Esophagus (tissue), 2 donors: ENCODE data around the gene LAMA3. TPM values are rescaled to one million over a fixed set of nuclear protein-coding genes. Genes with fewer than 3 reads are reported as not detected.

Experiments used
- H3K27ac ChIP-seq, 2 donors: one replicate each; pipeline ENCODE4 v1.5.1; 2013; ENCODE audit warnings: low read depth in 2 of 2, mild to moderate bottlenecking in 2 of 2, inconsistent platforms in 1 of 2, low read length in 1 of 2, moderate library complexity in 1 of 2
- H3K27me3 ChIP-seq, 2 donors: one replicate each; pipeline ENCODE4 v1.6.1; 2013; ENCODE audit warnings: low read length in 2 of 2, control low read depth in 1 of 2, mild to moderate bottlenecking in 1 of 2; ENCODE audit not compliant: insufficient read depth in 2 of 2, control insufficient read depth in 1 of 2
- H3K36me3 ChIP-seq, 2 donors: one replicate each; pipeline ENCODE4 v1.6.1; 2013; ENCODE audit warnings: low read length in 1 of 2; ENCODE audit not compliant: control insufficient read depth in 2 of 2, insufficient read depth in 2 of 2
- H3K4me1 ChIP-seq, 2 donors: one replicate each; pipeline ENCODE4 v1.6.1; 2013; ENCODE audit warnings: low read length in 1 of 2; ENCODE audit not compliant: control insufficient read depth in 2 of 2, insufficient read depth in 2 of 2
- H3K4me3 ChIP-seq, 2 donors: one replicate each; pipeline ENCODE4 v1.5.1; 2013; ENCODE audit warnings: low read length in 2 of 2, mild to moderate bottlenecking in 2 of 2, low read depth in 1 of 2, moderate library complexity in 1 of 2
- H3K9me3 ChIP-seq, 2 donors: one replicate each; pipeline ENCODE4 v1.6.1; 2013; ENCODE audit warnings: mild to moderate bottlenecking in 2 of 2, low read depth in 1 of 2, low read length in 1 of 2, moderate library complexity in 1 of 2; ENCODE audit not compliant: control insufficient read depth in 2 of 2, insufficient read depth in 1 of 2
- WGBS, 2 donors: extraction: QIAGEN DNeasy Blood & Tissue Kit; methylation state at CpG; one replicate each; pipeline ENCODE4 v1.1.7; 2013; 5-methylcytosine and 5-hydroxymethylcytosine counted together
- polyA plus RNA-seq, 2 donors: library from polyadenylated mRNA; stranded (reverse); fragments of 200-250 nt; gene quantifications; one replicate each; pipeline ENCODE4 v1.2.3, GENCODE V29; 2013
- donor health status: healthy with polysubstance abuse.
- donor health status: Bipolar disorder and iron deficiency.

Gene LAMA3
- polyA plus RNA-seq, 2 donors: 8.0 to 11.5 TPM

- H3K36me3 ChIP-seq: peaks cover 0 to 6% of the 10 kb centered on the region in 2 donors
- 58 to 66% methylated on average over 2 of the region's 2 CpGs for WGBS, 2 donors
These were observed 237.3 kb downstream of the LAMA3 start for GRCh38 chr18:23926571-23926970.

GRCh38 chr18:23927821-23928746 lies 238.8 kb downstream of the LAMA3 start:
- no peaks in the 10 kb centered on the region for H3K27me3 ChIP-seq
- H3K9me3 ChIP-seq: peaks cover 0 to 2% of the 10 kb centered on the region in 2 donors
- WGBS, 2 donors: 75 to 86% methylated on average over 13 of the region's 13 CpGs
- H3K36me3 ChIP-seq: peaks cover 0 to 4% of the 10 kb centered on the region in 2 donors
- H3K4me3 ChIP-seq: no peak overlapping the region
- H3K4me1 ChIP-seq: no peaks in the 10 kb centered on the region
- no peak overlapping the region for H3K27ac ChIP-seq

More at GRCh38 chr18:23926571-23926970, 237.3 kb downstream of the LAMA3 start:
- Histone ChIP-seq H3K4me3 (no peak overlapping the region), H3K9me3 (peaks cover 0 to 2% of the 10 kb centered on the region in 2 donors), H3K27ac (no peak overlapping the region), H3K4me1 (no peaks in the 10 kb centered on the region), H3K27me3 (no peaks in the 10 kb centered on the region)

GRCh38 chr18:23929362-23929930 lies 240.2 kb downstream of the LAMA3 start:
- WGBS, 2 donors: 81 to 86% methylated on average over 5 of the region's 5 CpGs
- no peak overlapping the region for H3K27ac ChIP-seq
- no peaks in the 10 kb centered on the region for H3K27me3 ChIP-seq
- peaks cover 0 to 4% of the 10 kb centered on the region in 2 donors for H3K36me3 ChIP-seq
- H3K9me3 ChIP-seq: no peaks in the 10 kb centered on the region
- H3K4me3 ChIP-seq: no peak overlapping the region
- no peaks in the 10 kb centered on the region for H3K4me1 ChIP-seq

GRCh38 chr18:23930002-23930401 lies 240.7 kb downstream of the LAMA3 start:
- peaks cover 0 to 6% of the 10 kb centered on the region in 2 donors for H3K36me3 ChIP-seq

GRCh38 chr18:23932385-23933067 lies 243.3 kb downstream of the LAMA3 start:
- Histone ChIP-seq H3K4me1 (no peaks in the 10 kb centered on the region), H3K27me3 (no peaks in the 10 kb centered on the region), H3K4me3 (no peak overlapping the region), H3K36me3 (peaks cover 0 to 6% of the 10 kb centered on the region in 2 donors), H3K9me3 (no peaks in the 10 kb centered on the region), H3K27ac (no peak overlapping the region)
- 82 to 90% methylated on average over 8 of the region's 8 CpGs for WGBS, 2 donors

More at GRCh38 chr18:23930002-23930401, 240.7 kb downstream of the LAMA3 start:
- Histone ChIP-seq H3K9me3 (no peaks in the 10 kb centered on the region), H3K27ac (no peak overlapping the region), H3K4me1 (no peaks in the 10 kb centered on the region), H3K4me3 (no peak overlapping the region), H3K27me3 (no peaks in the 10 kb centered on the region)
- WGBS, 2 donors: 97 to 100% methylated on average over 1 of the region's 1 CpG

GRCh38 chr18:23933407-23933806 lies 244.2 kb downstream of the LAMA3 start:
- Histone ChIP-seq H3K27me3 (no peaks in the 10 kb centered on the region), H3K27ac (no peak overlapping the region), H3K4me3 (no peak overlapping the region), H3K4me1 (no peaks in the 10 kb centered on the region), H3K36me3 (peaks cover 0 to 5% of the 10 kb centered on the region in 2 donors), H3K9me3 (no peaks in the 10 kb centered on the region)
- 79 to 90% methylated on average over 1 of the region's 1 CpG for WGBS, 2 donors

- WGBS, 2 donors: 78 to 79% methylated on average over 3 of the region's 3 CpGs
- Histone ChIP-seq H3K9me3 (no peaks in the 10 kb centered on the region), H3K27me3 (no peaks in the 10 kb centered on the region), H3K4me1 (no peaks in the 10 kb centered on the region), H3K36me3 (peaks cover 1 to 10% of the 10 kb centered on the region in 2 donors), H3K4me3 (no peak overlapping the region), H3K27ac (no peak overlapping the region)
These were observed 245.0 kb downstream of the LAMA3 start for GRCh38 chr18:23934252-23934651.

GRCh38 chr18:23934863-23935262 lies 245.6 kb downstream of the LAMA3 start:
- no peak overlapping the region for H3K4me3 ChIP-seq
- H3K27me3 ChIP-seq: no peaks in the 10 kb centered on the region
- peaks cover 3 to 13% of the 10 kb centered on the region in 2 donors for H3K36me3 ChIP-seq
- H3K4me1 ChIP-seq: no peaks in the 10 kb centered on the region
- no peaks in the 10 kb centered on the region for H3K9me3 ChIP-seq
- no peak overlapping the region for H3K27ac ChIP-seq

- Histone ChIP-seq H3K9me3 (no peaks in the 10 kb centered on the region), H3K36me3 (peaks cover 3 to 19% of the 10 kb centered on the region in 2 donors), H3K4me3 (no peak overlapping the region), H3K27me3 (no peaks in the 10 kb centered on the region), H3K27ac (no peak overlapping the region), H3K4me1 (no peaks in the 10 kb centered on the region)
- WGBS, 2 donors: 77 to 91% methylated on average over 2 of the region's 2 CpGs
These were observed 246.6 kb downstream of the LAMA3 start for GRCh38 chr18:23935804-23936203.
